NK-92 (cell line): ENCODE measurements around the gene FBXW10.
"Not testable (repeated sequence)": the region's sequence is repeated elsewhere in the genome, so short reads cannot be mapped to it uniquely, and the experiment has no call there.

ENCODE experiments used
- DNase-seq: peaks from one replicate; lab custom pipeline; 2025; ENCODE audit not compliant: unreplicated experiment; lab: John Stamatoyannopoulos, UW

The FBXW10 gene

GRCh38 chr17:18743699-18744421 lies at the start of gene FBXW10:
TSS of gene FBXW10 (plus strand) at chr17:18744054. CDS start at chr17:18744245, 191 bp downstream.
- DNase-seq: not testable (repeated sequence)

- not testable (repeated sequence) for DNase-seq
Measured at GRCh38 chr17:18695143-18695542, 48.7 kb upstream of the FBXW10 start.

GRCh38 chr17:18698473-18699103 lies 45.3 kb upstream of the FBXW10 start:
- DNase-seq: not testable (repeated sequence)

GRCh38 chr17:18705955-18706354 lies 37.9 kb upstream of the FBXW10 start:
- DNase-seq: not testable (repeated sequence)

- DNase-seq: not testable (repeated sequence)
Measured at GRCh38 chr17:18708215-18708614, 35.6 kb upstream of the FBXW10 start.

- DNase-seq: not testable (repeated sequence)
Measured at GRCh38 chr17:18712354-18712999, 31.4 kb upstream of the FBXW10 start.

- DNase-seq: not testable (repeated sequence)
Measured at GRCh38 chr17:18718643-18719427, 25.0 kb upstream of the FBXW10 start.

- DNase-seq: not testable (repeated sequence)
Measured at GRCh38 chr17:18719428-18720110, 24.3 kb upstream of the FBXW10 start.

- not testable (repeated sequence) for DNase-seq
Measured at GRCh38 chr17:18721775-18722547, 21.9 kb upstream of the FBXW10 start.

- not testable (repeated sequence) for DNase-seq
Measured at GRCh38 chr17:18722612-18723011, 21.2 kb upstream of the FBXW10 start.

- not testable (repeated sequence) for DNase-seq
Measured at GRCh38 chr17:18723509-18723908, 20.3 kb upstream of the FBXW10 start.

- not testable (repeated sequence) for DNase-seq
Measured at GRCh38 chr17:18732438-18732837, 11.4 kb upstream of the FBXW10 start.

GRCh38 chr17:18733350-18733749 lies 10.5 kb upstream of the FBXW10 start:
- not testable (repeated sequence) for DNase-seq

GRCh38 chr17:18739616-18740391 lies 4.0 kb upstream of the FBXW10 start:
- not testable (repeated sequence) for DNase-seq

- DNase-seq: not testable (repeated sequence)
Measured at GRCh38 chr17:18741228-18741627, 2.6 kb upstream of the FBXW10 start.

- not testable (repeated sequence) for DNase-seq
Measured at GRCh38 chr17:18744726-18745125, 872 bp downstream of the FBXW10 start.

GRCh38 chr17:18746551-18746950 lies 2.7 kb downstream of the FBXW10 start:
- DNase-seq: not testable (repeated sequence)

GRCh38 chr17:18747501-18747900 lies 3.6 kb downstream of the FBXW10 start:
- DNase-seq: not testable (repeated sequence)

GRCh38 chr17:18750242-18750641 lies 6.4 kb downstream of the FBXW10 start:
- DNase-seq: not testable (repeated sequence)
